HepG2 (cell line): Measurements from ENCODE around the gene MORF4L1. TPM values are rescaled to one million over a fixed set of nuclear protein-coding genes. Genes with fewer than 3 reads are reported as not detected.

Experiments used
- ATAC-seq: fragments of 200-7000 bp; cut with Tn5 transposase; 3 replicates; pipeline ENCODE4 v1.9.1; 2020; ENCODE audit warnings: mild to moderate bottlenecking, moderate library complexity
- BruUV-seq: library from RNA; stranded (reverse); fragments of 400-500 nt; replicated peaks from 2 replicates; lab custom pipeline; 2021; lab: Mats Ljungman, UMichigan
- CTCF ChIA-PET: fragments of 300-600 bp; formaldehyde crosslinking; extraction: SDS; loops from one replicate; lab custom pipeline; 2021; ENCODE audit warnings: low total read pairs, inconsistent platforms, low intra/inter-chr PET ratio; lab: Yijun Ruan, JAX
- POLR2A ChIA-PET: fragments of 350-600 bp; sonication (Branson Sonifier 250); formaldehyde crosslinking; loops from one replicate; lab custom pipeline; 2020; ENCODE audit warnings: antibody characterized with exemption, inconsistent platforms; lab: Yijun Ruan, JAX
- DNase-seq: peaks from one replicate; pipeline ENCODE4 v3.0.0-alpha.2; 2015; ENCODE audit warnings: low spot score
- FAIRE-seq: peaks from 3 replicates; lab custom pipeline; 2011; peaks lifted over from hg19 to GRCh38; lab: Jason Lieb, UNC
- H2AFZ ChIP-seq: one replicate; pipeline ENCODE4 v1.6.1; 2011; ENCODE audit warnings: low read length, inconsistent platforms
- H3K27ac ChIP-seq: fragments of 300-600 bp; 3 replicates; pipeline ENCODE4 v1.8.0; 2011; ENCODE audit warnings: mixed run types, mild to moderate bottlenecking, mixed read lengths, low read length, inconsistent platforms; ENCODE audit not compliant: insufficient read depth; ENCODE audit errors: extremely low read length
- H3K27me3 ChIP-seq, 2 experiments: fragments of 200-600 bp in 1 of 2; 2 replicates in 1 of 2; 3 replicates in 1 of 2; pipeline versions ENCODE4 v1.6.0 to v1.8.0; 2011; ENCODE audit warnings: low read length in 2 of 2, mild to moderate bottlenecking in 2 of 2, moderate library complexity in 2 of 2, inconsistent platforms in 1 of 2; ENCODE audit not compliant: insufficient read depth in 2 of 2, control insufficient read depth in 1 of 2
- H3K36me3 ChIP-seq, 2 experiments: fragments of 200-600 bp in 1 of 2; replicated peaks in 1 of 2; 2 replicates in 1 of 2; 3 replicates in 1 of 2; pipeline versions ENCODE4 v1.5.1 to v1.8.0; 2011; ENCODE audit warnings: low read length in 2 of 2, inconsistent platforms in 1 of 2; ENCODE audit not compliant: insufficient read depth in 2 of 2, control insufficient read depth in 1 of 2
- H3K4me1 ChIP-seq: 2 replicates; pipeline ENCODE4 v1.5.1; 2012; ENCODE audit warnings: low read length, inconsistent platforms; ENCODE audit not compliant: insufficient read depth
- H3K4me2 ChIP-seq: 2 replicates; pipeline ENCODE4 v1.6.0; 2011; ENCODE audit warnings: low read depth, low read length, inconsistent platforms
- H3K4me3 ChIP-seq, 3 experiments: fragments of 200-600 bp in 1 of 3; sonication (generic), shearing (Covaris generic) in 1 of 3; replicated peaks in 1 of 3; 2 replicates each; pipeline ENCODE4 v1.5.1; 2011 to 2016; ENCODE audit warnings: low read length in 3 of 3, inconsistent platforms in 2 of 3, low read depth in 2 of 3, mild to moderate bottlenecking in 2 of 3, control low read depth in 1 of 3, mixed read lengths in 1 of 3; ENCODE audit not compliant: insufficient read depth in 1 of 3
- H3K79me2 ChIP-seq: one replicate; pipeline ENCODE4 v1.6.1; 2011; ENCODE audit warnings: low read length, inconsistent platforms; ENCODE audit not compliant: insufficient read depth
- H3K9ac ChIP-seq: 2 replicates; pipeline ENCODE4 v1.6.0; 2011; ENCODE audit warnings: mild to moderate bottlenecking, low read depth, low read length, inconsistent platforms; ENCODE audit not compliant: insufficient read depth
- H3K9me3 ChIP-seq: 2 replicates; pipeline ENCODE4 v1.5.1; 2012; ENCODE audit warnings: mild to moderate bottlenecking, low read length
- H4K20me1 ChIP-seq: 2 replicates; pipeline ENCODE4 v1.6.0; 2011; ENCODE audit warnings: inconsistent platforms, mild to moderate bottlenecking, low read length, moderate library complexity; ENCODE audit not compliant: insufficient read depth
- ARNT2 ChIP-seq: sonication (generic); formaldehyde crosslinking; IDR thresholded peaks from 2 replicates; pipeline ENCODE4 v1.8.0; 2022; ENCODE audit warnings: mild to moderate bottlenecking, low read depth, missing genetic modification reagents, moderate library complexity
- CBFB ChIP-seq: sonication (generic); formaldehyde crosslinking; IDR thresholded peaks from 2 replicates; pipeline ENCODE4 v1.4.0; 2020; ENCODE audit warnings: missing genetic modification reagents
- CREBL2 ChIP-seq: sonication (generic); formaldehyde crosslinking; IDR thresholded peaks from 2 replicates; pipeline ENCODE4 v1.8.1; 2023; ENCODE audit warnings: missing genetic modification reagents, mild to moderate bottlenecking, borderline replicate concordance
- ELF3 ChIP-seq: IDR thresholded peaks from 2 replicates; pipeline ENCODE4 v1.6.1; 2016; ENCODE audit warnings: missing genetic modification reagents, missing compliant biosample characterization
- FOXA3 ChIP-seq: IDR thresholded peaks from 2 replicates; pipeline ENCODE4 v1.6.1; 2016; ENCODE audit warnings: missing genetic modification reagents, missing compliant biosample characterization
- HNF4G ChIP-seq, 2 experiments: sonication (generic) in 1 of 2; formaldehyde crosslinking in 1 of 2; IDR thresholded peaks; 2 replicates each; pipeline versions ENCODE4 v1.4.0 to v1.6.1; 2011 to 2020; ENCODE audit warnings: borderline replicate concordance in 2 of 2, low read depth in 2 of 2, mild to moderate bottlenecking in 2 of 2, low read length in 1 of 2, missing genetic modification reagents in 1 of 2, moderate library complexity in 1 of 2
- KDM5A ChIP-seq: fragments of 200-600 bp; sonication (generic); IDR thresholded peaks from 2 replicates; pipeline ENCODE4 v1.7.0; 2018; ENCODE audit warnings: antibody characterized with exemption, mild to moderate bottlenecking, low read length, borderline replicate concordance
- MAFK ChIP-seq, 2 experiments: IDR thresholded peaks in 1 of 2; conservative IDR thresholded peaks in 1 of 2; 2 replicates each; pipeline ENCODE4 v1.6.1; 2011; ENCODE audit warnings: improper control_type of control experiment in 2 of 2, low read length in 2 of 2
- MXD4 ChIP-seq: IDR thresholded peaks from 2 replicates; pipeline ENCODE4 v1.6.1; 2016; ENCODE audit warnings: mild to moderate bottlenecking, missing biosample characterization, missing genetic modification reagents
- PLRG1 ChIP-seq: fragments of 450-650 bp; conservative IDR thresholded peaks from 2 replicates; pipeline ENCODE4 v1.6.1; 2016
- RBAK ChIP-seq: sonication (generic); formaldehyde crosslinking; IDR thresholded peaks from 2 replicates; pipeline ENCODE4 v1.5.1; 2020; ENCODE audit warnings: mild to moderate bottlenecking, missing genetic modification reagents
- SIN3A ChIP-seq: IDR thresholded peaks from 2 replicates; pipeline ENCODE4 v1.6.1; 2011; ENCODE audit warnings: low read depth, mild to moderate bottlenecking, control low read depth, low read length, borderline replicate concordance
- SMC3 ChIP-seq: IDR thresholded peaks from 2 replicates; pipeline ENCODE4 v1.6.1; 2011; ENCODE audit warnings: low read length, improper control_type of control experiment
- TFDP2 ChIP-seq: sonication (generic); formaldehyde crosslinking; IDR thresholded peaks from 2 replicates; pipeline ENCODE4 v1.4.0; 2020; ENCODE audit warnings: missing genetic modification reagents
- YEATS2 ChIP-seq: sonication (generic); formaldehyde crosslinking; IDR thresholded peaks from 2 replicates; pipeline ENCODE4 v1.4.0; 2020; ENCODE audit warnings: missing genetic modification reagents, borderline replicate concordance
- ZC3H4 ChIP-seq: sonication (generic); formaldehyde crosslinking; IDR thresholded peaks from 2 replicates; pipeline ENCODE4 v1.4.0; 2020; ENCODE audit warnings: missing genetic modification reagents, borderline replicate concordance
- ZMAT5 ChIP-seq: sonication (generic); formaldehyde crosslinking; IDR thresholded peaks from 2 replicates; pipeline ENCODE4 v1.5.0; 2020; ENCODE audit warnings: mild to moderate bottlenecking, low read depth, missing genetic modification reagents, borderline replicate concordance
- ZNF101 ChIP-seq: sonication (generic); formaldehyde crosslinking; IDR thresholded peaks from 2 replicates; pipeline ENCODE4 v1.4.0; 2020; ENCODE audit warnings: mild to moderate bottlenecking, low read depth, missing genetic modification reagents, borderline replicate concordance
- ZNF138 ChIP-seq: sonication (generic); formaldehyde crosslinking; IDR thresholded peaks from 2 replicates; pipeline ENCODE4 v1.5.0; 2020; ENCODE audit warnings: mild to moderate bottlenecking, low read depth, missing genetic modification reagents
- ZNF3 ChIP-seq: IDR thresholded peaks from 2 replicates; pipeline ENCODE4 v1.7.0; 2017; ENCODE audit warnings: inconsistent platforms
- ZNF33B ChIP-seq: sonication (generic); formaldehyde crosslinking; IDR thresholded peaks from 2 replicates; pipeline ENCODE4 v1.5.1; 2020; ENCODE audit warnings: mild to moderate bottlenecking, missing genetic modification reagents
- ZNF816 ChIP-seq: sonication (generic); formaldehyde crosslinking; IDR thresholded peaks from 2 replicates; pipeline ENCODE4 v1.8.0; 2022; ENCODE audit warnings: missing genetic modification reagents, mild to moderate bottlenecking, borderline replicate concordance
- ZSCAN9 ChIP-seq: IDR thresholded peaks from 2 replicates; pipeline ENCODE4 v1.6.1; 2016; ENCODE audit warnings: borderline replicate concordance
- WGBS: methylation state at CpG from one replicate; pipeline ENCODE4 v1.1.6; 2017; ENCODE audit warnings: low lambda C conversion rate; 5-methylcytosine and 5-hydroxymethylcytosine counted together
- in situ Hi-C: cut with HindIII; loops from 2 replicates; pipeline ENCODE4 v1.10.0; 2017; ENCODE audit warnings: low pct_unique_long_range_greater_than_20kb; ENCODE audit not compliant: extremely low pct_ligation_motif_present
- intact Hi-C: fragments of 100-400 bp; cut with micrococcal nuclease; formaldehyde crosslinking; loops from one replicate; pipeline ENCODE4 v1.10.0; 2022; ENCODE audit not compliant: unreplicated experiment
- polyA plus RNA-seq, 8 experiments: library from polyadenylated mRNA; depleted of rRNA in 3 of 8; stranded (reverse) in 7 of 8; unstranded in 1 of 8; fragments of >200 nt; fragmentation: Illumina TruSeq in 4 of 8; extraction: Trizol in 4 of 8; gene quantifications; 2 replicates each; pipeline versions ENCODE4 v1.2.1 to v1.2.3, GENCODE V29; 2011 to 2016; ENCODE audit warnings: low read depth in 4 of 8, missing spikeins in 1 of 8, mixed read lengths in 1 of 8; ENCODE audit not compliant: insufficient read depth in 1 of 8
- total RNA-seq, 5 experiments: library from RNA; depleted of rRNA; stranded (reverse); fragments of >200 nt; fragmentation: Illumina TruSeq; extraction: Trizol; gene quantifications; 2 replicates each; pipeline ENCODE4 v1.2.3, GENCODE V29; 2016; ENCODE audit warnings: low read depth in 1 of 5

Gene MORF4L1
- total and polyA plus RNA-seq, 2 of the 13 experiments (the other 11 are each of a cell fraction or from before 2014, with no cell fraction given), result 218 to 219 TPM

- no peak for TF ChIP-seq ZNF101
- TF ChIP-seq FOXA3 (CRISPR knock-in tag), result no peak
- TF ChIP-seq PLRG1, result no peak
- TF ChIP-seq ZC3H4 (CRISPR knock-in tag), result no peak
- no peak for TF ChIP-seq MXD4 (CRISPR knock-in tag)
- no peak for TF ChIP-seq HNF4G (IDR thresholded peaks at IDR 0.05; ENCODE audit: borderline replicate concordance, low read depth, low read length)
- TF ChIP-seq HNF4G (CRISPR knock-in tag; IDR thresholded peaks at IDR 0.05; ENCODE audit: borderline replicate concordance, low read depth), result no peak
- TF ChIP-seq RBAK (CRISPR knock-in tag), result no peak
- TF ChIP-seq KDM5A, result no peak
- TF ChIP-seq MAFK (conservative IDR thresholded peaks at IDR 0.05 in 1 of 2, IDR thresholded peaks at IDR 0.05 in 1 of 2; ENCODE audit: low read length in 2 of 2), result no peak
- no peak for TF ChIP-seq ZNF138
- no peak for TF ChIP-seq CBFB
- no peak for TF ChIP-seq ZMAT5 (CRISPR knock-in tag)
- TF ChIP-seq ZNF33B, result no peak
- TF ChIP-seq SIN3A, result no peak
Measured at GRCh38 chr15:78922527-78922926, 49.8 kb downstream of the MORF4L1 start (continued).

GRCh38 chr15:78923015-78923414 is 50.3 kb downstream of the MORF4L1 start:
- ATAC-seq (no peak), FAIRE-seq (no peak), DNase-seq (no peak)
- no peak for TF ChIP-seq SMC3
- no peak for TF ChIP-seq TFDP2 (CRISPR knock-in tag)
- TF ChIP-seq ELF3 (CRISPR knock-in tag), result no peak
- no peak for TF ChIP-seq CREBL2 (CRISPR knock-in tag)
- TF ChIP-seq ZSCAN9, result no peak
- no peak for TF ChIP-seq YEATS2 (CRISPR knock-in tag)
- TF ChIP-seq ZNF3, result no peak
- no peak for TF ChIP-seq ZNF816 (CRISPR knock-in tag)
- TF ChIP-seq ARNT2 (CRISPR knock-in tag), result no peak
- BruUV-seq, result no TSS peak
- Histone ChIP-seq H3K79me2 (no peaks in the 10 kb centered on the region), H3K9ac (no peak overlapping the region), H3K27me3 (no peaks in the 10 kb centered on the region), H4K20me1 (no peaks in the 10 kb centered on the region), H3K9me3 (no peaks in the 10 kb centered on the region), H3K4me3 (no peak overlapping the region), H3K36me3 (peaks cover 26 to 65% of the 10 kb centered on the region in 2 experiments; a peak in 4 of 5 replicates), H3K4me2 (no peak overlapping the region), H2AFZ (no peak overlapping the region), H3K27ac (no peak overlapping the region), H3K4me1 (no peaks in the 10 kb centered on the region)
- in situ Hi-C loops (no loop called here), intact Hi-C loops (no loop called here)
- WGBS, result 98% methylated on average over 7 of the region's 7 CpGs
- POLR2A ChIA-PET, result no interaction called here
- CTCF ChIA-PET, result no interaction called here
